Measurements from ENCODE around the gene TMPRSS6. TPM values are rescaled to one million over a fixed set of nuclear protein-coding genes. Genes with fewer than 3 reads are reported as not detected.

The TMPRSS6 gene
- total and polyA plus RNA-seq, 12 donors = under 0.01 to 1.2 (median 0.08) TPM; not detected in 7

DNA sequence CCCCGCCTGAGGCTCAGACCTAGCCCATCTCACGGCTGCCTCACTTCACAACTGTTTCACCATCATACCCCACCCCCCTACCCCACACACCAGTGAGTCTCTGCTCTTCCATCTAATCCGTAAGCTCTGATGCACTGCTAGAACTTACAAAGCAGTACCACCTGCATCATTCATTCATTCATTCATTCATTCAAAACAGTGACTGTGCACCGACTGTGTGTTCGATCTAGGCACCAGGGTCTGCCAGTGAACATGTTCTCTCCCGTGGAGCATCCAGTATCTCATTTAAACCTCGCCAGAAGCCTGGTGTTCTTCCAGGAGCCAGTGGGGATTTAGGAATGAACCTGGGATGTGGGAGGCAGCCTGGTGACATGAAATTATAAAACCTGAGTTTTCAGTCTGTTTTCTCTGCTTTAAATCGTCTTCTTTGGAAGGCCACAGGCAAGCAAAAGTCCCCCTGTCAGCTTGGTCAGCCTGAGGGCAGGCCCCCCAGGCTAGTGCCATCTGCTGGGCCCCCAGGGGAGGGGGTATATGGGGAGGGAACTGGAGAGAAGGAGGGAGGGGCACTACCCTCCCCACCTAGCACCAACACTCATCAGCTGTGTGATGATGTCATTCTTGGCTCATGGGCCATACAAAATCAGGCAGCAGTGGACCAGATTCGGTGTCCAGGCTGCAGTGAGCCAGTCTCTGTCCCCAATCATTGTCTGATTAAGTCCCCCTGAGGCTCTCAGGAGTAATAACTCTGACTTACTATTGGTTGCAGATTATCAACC, 18.4 kb downstream of the TMPRSS6 start:
- no peak for TF ChIP-seq POLR2A (IDR thresholded peaks at IDR 0.05)
- TF ChIP-seq, protein P1, sequence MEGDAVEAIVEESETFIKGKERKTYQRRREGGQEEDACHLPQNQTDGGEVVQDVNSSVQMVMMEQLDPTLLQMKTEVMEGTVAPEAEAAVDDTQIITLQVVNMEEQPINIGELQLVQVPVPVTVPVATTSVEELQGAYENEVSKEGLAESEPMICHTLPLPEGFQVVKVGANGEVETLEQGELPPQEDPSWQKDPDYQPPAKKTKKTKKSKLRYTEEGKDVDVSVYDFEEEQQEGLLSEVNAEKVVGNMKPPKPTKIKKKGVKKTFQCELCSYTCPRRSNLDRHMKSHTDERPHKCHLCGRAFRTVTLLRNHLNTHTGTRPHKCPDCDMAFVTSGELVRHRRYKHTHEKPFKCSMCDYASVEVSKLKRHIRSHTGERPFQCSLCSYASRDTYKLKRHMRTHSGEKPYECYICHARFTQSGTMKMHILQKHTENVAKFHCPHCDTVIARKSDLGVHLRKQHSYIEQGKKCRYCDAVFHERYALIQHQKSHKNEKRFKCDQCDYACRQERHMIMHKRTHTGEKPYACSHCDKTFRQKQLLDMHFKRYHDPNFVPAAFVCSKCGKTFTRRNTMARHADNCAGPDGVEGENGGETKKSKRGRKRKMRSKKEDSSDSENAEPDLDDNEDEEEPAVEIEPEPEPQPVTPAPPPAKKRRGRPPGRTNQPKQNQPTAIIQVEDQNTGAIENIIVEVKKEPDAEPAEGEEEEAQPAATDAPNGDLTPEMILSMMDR (IDR thresholded peaks at IDR 0.05) = no peak
- Histone ChIP-seq H3K27ac (no peak overlapping the region), H3K4me3 (no peak overlapping the region), H3K4me1 (replicated peaks in 1 of 2) (no peaks in the 10 kb centered on the region), H3K9me3 (replicated peaks in 1 of 3) (no peaks in the 10 kb centered on the region), H3K27me3 (peaks cover 4% of the 10 kb centered on the region), H3K36me3 (replicated peaks in 1 of 2) (no peaks in the 10 kb centered on the region)
- intact Hi-C loops (cut with DNase I) = no loop called here
- WGBS, 4 donors = 74 to 89% (median 80%) methylated on average over 8 to 9 of the region's 9 CpGs
- DNase-seq = no peak

DNA sequence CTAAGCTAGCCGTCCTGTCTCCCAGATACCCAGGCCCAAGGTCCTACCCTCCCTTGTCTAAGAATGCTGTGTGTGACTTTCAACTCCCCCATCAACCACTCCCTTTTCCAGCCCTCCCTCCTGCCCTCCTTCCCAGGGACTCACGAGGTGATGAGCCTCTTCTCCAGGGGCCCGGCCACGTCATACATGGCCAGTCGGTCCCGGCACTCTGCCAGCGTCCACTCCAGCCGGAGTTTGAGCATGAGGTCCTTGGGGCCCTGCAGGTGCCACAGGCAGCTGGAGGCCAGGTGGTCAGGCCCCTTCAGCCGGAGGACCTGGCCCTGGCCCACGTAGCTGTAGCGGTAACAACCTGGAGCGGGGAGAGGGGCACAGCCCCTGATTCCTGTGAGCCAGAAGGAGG, 20.1 kb downstream of the TMPRSS6 start:
- Histone ChIP-seq H3K27me3 (no peaks in the 10 kb centered on the region), H3K9me3 (replicated peaks in 1 of 3) (no peaks in the 10 kb centered on the region), H3K27ac (no peak overlapping the region), H3K4me1 (replicated peaks in 1 of 2) (no peaks in the 10 kb centered on the region), H3K36me3 (replicated peaks in 1 of 2) (no peaks in the 10 kb centered on the region), H3K4me3 (no peak overlapping the region)
- TF ChIP-seq, protein P1 (IDR thresholded peaks at IDR 0.05) = no peak
- TF ChIP-seq POLR2A (IDR thresholded peaks at IDR 0.05) = no peak
- intact Hi-C loops (cut with DNase I) = loop anchor here in 1 of 2 donors (10.0 kb wide), 1 partner anchor 75 kb away; no protein-coding TSS in a partner anchor
- DNase-seq = peak in 1 of 7 donors; percentile 20
- WGBS, 4 donors = 57 to 76% (median 71%) methylated on average over 8 to 12 of the region's 12 CpGs

DNA sequence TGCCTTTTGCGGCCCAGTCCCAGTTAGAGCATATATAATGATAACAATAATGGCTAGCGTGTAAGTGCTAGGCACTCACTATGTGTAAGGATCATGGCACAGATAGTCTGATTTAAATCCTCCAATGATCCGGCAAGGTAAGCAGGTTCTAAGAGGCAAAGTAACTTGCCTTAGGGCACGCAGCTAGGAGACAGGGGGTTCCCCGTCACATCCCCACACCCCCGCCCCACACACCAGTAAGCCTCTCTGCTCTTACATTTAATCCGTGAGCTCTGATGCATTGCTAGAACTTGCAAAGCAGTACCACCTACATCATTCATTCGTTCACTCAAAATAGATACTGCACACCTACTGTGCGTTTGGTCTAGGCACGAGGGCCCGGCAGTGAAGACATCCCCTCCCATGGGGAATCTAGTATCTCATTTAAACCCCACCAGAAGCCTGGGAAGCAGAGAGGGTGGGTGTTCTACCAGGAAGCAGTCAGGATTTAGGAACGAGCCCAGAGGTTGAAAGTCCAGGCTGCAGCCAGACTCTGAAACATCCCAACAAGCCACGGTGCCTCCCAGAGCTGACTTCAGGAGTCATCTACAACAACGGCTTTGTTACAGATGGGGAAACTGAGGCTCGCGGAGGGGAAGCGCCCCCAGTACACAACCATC, 20.6 kb downstream of the TMPRSS6 start:
- no peak overlapping the region for H3K4me3 ChIP-seq
- TF ChIP-seq, protein P1 (IDR thresholded peaks at IDR 0.05) = no peak
- H3K4me1 ChIP-seq (replicated peaks in 1 of 2) = no peaks in the 10 kb centered on the region
- no peak for DNase-seq
- 71 to 80% (median 75%) methylated on average over 14 to 17 of the region's 17 CpGs for WGBS, 4 donors
- H3K9me3 ChIP-seq (replicated peaks in 1 of 3) = no peaks in the 10 kb centered on the region
- no peaks in the 10 kb centered on the region for H3K36me3 ChIP-seq (replicated peaks in 1 of 2)
- H3K27ac ChIP-seq = no peak overlapping the region
- no peaks in the 10 kb centered on the region for H3K27me3 ChIP-seq
- intact Hi-C loops (cut with DNase I) = loop anchor here in 1 of 2 donors (10.0 kb wide), 1 partner anchor 76 kb away; no protein-coding TSS in a partner anchor

DNA sequence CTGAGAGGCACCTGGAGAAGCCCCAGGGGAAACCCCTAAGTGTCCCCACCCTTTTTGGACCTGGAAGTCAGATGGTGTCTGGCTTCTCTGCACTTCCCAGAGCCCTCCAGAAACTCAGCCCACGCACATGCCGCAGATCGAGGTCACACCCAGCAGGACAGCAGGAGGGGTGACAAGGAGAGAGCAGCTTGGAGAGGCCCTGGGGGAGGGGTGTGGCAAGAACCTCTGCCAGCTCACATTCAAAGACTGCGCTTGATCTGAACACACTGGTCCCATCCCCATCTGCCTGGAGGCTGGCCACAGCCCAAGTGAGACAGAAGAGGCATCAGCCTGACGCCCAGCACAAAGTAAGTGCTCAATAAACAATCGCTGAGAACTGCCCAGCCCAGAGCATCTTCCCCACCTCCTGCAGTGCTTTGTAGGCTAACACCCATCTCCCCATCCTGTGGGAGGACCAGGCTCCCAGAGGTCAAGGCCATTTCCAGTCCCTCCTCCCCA, 21.4 kb downstream of the TMPRSS6 start:
- WGBS, 4 donors = 29 to 46% (median 43%) methylated on average over 6 of the region's 6 CpGs
- no peak overlapping the region for H3K27ac ChIP-seq
- H3K4me3 ChIP-seq = no peak overlapping the region
- DNase-seq = peak in 2 of 7 donors; percentile 26 to 72
- intact Hi-C loops (cut with DNase I) = loop anchor here in 1 of 2 donors (10.0 kb wide), 1 partner anchor 77 kb away; no protein-coding TSS in a partner anchor
- no peaks in the 10 kb centered on the region for H3K9me3 ChIP-seq (replicated peaks in 1 of 3)
- H3K27me3 ChIP-seq = no peaks in the 10 kb centered on the region
- H3K4me1 ChIP-seq (replicated peaks in 1 of 2) = no peaks in the 10 kb centered on the region
- no peaks in the 10 kb centered on the region for H3K36me3 ChIP-seq (replicated peaks in 1 of 2)
- no peak for TF ChIP-seq POLR2A (IDR thresholded peaks at IDR 0.05)

All from adrenal gland (tissue), 12 donors.